ENCODE results near the gene DLGAP1. TPM values are rescaled to one million over a fixed set of nuclear protein-coding genes. Genes with fewer than 3 reads are reported as not detected.

The DLGAP1 gene
- total RNA-seq, 1 experiment from 2014 or later: 27.5 TPM

- in situ Hi-C loops (cut with HindIII; ENCODE audit: low pct_unique_long_range_greater_than_20kb, low sequenced_read_pairs): no loop called here
- no peak for DNase-seq (ENCODE audit: low read depth, low spot score)
Measured at GRCh38 chr18:3528231-3528630, 926.9 kb downstream of the DLGAP1 start.

- in situ Hi-C loops (cut with HindIII; ENCODE audit: low pct_unique_long_range_greater_than_20kb, low sequenced_read_pairs): no loop called here
- DNase-seq (ENCODE audit: low read depth, low spot score): peak; percentile 97
Measured at GRCh38 chr18:3526421-3527354, 928.4 kb downstream of the DLGAP1 start.

GRCh38 chr18:3525870-3526420 is 929.2 kb downstream of the DLGAP1 start:
- in situ Hi-C loops (cut with HindIII; ENCODE audit: low pct_unique_long_range_greater_than_20kb, low sequenced_read_pairs): no loop called here
- DNase-seq (ENCODE audit: low read depth, low spot score): peak; percentile 56

DNA sequence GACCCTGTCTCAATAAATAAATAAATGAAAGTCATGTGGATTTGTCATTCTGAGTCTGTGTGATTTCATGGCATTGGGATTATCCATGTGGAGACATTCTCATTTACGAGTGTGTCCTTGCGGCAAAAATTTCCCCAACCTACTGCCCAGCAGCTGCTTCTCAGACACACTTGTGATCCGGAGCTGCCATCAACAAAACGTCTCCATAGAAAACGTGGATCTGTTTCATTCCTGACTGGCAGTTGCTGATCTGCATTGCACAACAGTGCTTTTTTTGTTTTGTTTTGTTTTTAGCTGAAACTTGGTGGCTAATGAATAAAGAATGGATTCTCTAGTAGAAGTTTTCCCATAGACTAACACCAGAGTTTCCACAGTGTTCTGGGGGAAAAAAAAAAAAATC is 930.4 kb downstream of the DLGAP1 start:
- peak; percentile 92 for DNase-seq (ENCODE audit: low read depth, low spot score)
- in situ Hi-C loops (cut with HindIII; ENCODE audit: low pct_unique_long_range_greater_than_20kb, low sequenced_read_pairs): no loop called here

DNA sequence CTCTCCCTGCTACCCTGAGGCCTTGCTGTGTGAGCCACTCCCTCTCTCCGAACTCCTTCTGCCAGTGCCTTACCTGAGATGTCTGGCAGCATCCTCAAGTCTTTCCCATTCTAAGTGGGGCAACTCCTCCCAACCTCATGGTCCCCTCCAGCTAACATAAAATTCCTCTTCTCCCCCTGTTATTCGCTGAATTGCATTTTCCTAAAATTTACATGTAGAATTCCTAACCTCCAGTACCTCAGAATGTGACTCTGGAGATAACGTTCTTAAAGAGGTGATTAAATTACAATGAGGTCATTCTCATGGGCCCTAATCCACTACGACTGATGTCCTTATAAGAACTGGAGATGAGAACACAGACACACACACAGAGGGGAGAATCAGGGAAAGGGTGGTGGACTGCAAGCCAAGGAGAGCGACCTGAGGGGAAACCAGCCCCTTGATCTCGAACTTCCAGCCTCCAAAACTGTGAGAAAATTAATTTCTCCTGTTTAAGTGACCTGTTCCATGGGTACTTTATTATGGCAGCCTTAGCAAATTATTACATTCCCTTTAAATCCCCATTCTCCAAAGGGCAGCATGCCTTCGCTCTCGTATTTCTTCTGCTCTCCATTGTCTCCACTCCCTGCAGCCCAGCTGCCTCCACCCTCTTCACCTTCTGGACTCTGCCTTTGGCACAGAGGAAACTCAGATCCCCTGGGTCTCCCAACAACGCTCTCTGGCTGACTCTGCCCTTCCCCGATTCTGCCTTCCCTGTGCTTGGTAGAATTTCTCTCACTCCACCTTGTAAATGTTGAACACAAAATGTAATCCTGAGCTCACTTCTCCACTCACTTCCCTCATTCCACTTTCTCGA is 934.6 kb downstream of the DLGAP1 start:
- in situ Hi-C loops (cut with HindIII; ENCODE audit: low pct_unique_long_range_greater_than_20kb, low sequenced_read_pairs): no loop called here
- no peak for DNase-seq (ENCODE audit: low read depth, low spot score)

DNA sequence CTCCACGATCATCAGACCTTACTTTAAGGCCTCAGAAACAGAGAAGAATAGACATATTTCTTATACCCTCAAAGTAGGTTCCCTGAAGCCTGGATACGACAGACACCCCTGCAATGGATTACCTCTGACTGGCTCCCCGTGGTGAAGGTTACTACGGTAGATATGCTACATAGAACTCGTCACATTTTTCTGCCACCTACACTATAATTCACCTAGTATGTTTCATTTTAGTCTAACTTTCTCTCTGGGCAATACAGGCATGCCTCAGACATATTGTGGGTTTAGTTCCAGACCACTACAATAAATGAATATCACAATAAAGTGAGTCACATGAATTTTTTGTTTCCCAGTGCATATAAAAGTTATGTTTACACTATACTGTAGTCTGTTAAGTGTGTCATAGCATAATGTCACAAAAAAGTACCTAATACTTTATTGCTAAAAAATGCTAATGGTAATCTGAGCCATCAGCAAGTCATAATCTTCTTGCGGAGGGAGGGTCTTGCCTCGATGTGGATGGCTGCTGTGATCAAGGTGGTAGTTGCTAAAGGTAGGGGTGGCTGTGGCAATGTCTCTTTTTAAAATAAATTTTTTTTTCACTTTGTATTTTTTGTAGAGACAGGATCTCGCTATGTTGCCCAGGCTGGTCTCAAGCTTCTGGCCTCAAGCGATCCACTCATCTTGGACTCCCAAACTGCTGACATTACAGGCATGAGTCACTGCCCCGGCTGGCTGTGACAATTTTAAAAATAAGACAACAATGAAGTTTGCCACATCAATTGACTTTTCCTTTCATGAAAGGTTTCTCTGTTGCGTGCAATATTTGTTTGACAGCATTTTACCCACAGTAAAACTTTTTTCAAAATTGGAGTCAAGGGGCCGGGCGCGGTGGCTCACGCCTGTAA is 940.5 kb downstream of the DLGAP1 start:
- in situ Hi-C loops (cut with HindIII; ENCODE audit: low pct_unique_long_range_greater_than_20kb, low sequenced_read_pairs): no loop called here
- DNase-seq (ENCODE audit: low read depth, low spot score): no peak

GRCh38 chr18:3513481-3513880 is 941.6 kb downstream of the DLGAP1 start:
- no peak for DNase-seq (ENCODE audit: low read depth, low spot score)
- in situ Hi-C loops (cut with HindIII; ENCODE audit: low pct_unique_long_range_greater_than_20kb, low sequenced_read_pairs): no loop called here

DNA sequence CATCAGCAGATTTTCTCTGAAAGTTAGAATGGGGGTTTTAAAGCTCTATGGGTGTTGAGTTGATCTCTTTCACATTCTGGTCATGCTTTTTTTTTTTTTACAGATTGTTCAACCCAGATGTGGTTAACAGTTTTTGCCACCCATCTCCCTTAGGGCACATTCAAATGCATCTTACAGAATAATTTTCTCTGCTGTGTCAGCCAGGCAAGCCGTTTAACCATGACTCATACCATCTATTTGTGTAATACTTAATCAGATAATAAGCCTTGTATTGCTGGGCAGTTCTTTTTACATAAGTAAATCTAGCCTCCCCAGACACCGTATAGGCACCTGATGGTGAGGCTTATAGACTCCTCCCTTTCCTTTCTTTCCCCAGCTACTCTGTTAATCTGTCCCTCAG is 943.1 kb downstream of the DLGAP1 start:
- in situ Hi-C loops (cut with HindIII; ENCODE audit: low pct_unique_long_range_greater_than_20kb, low sequenced_read_pairs): no loop called here
- DNase-seq (ENCODE audit: low read depth, low spot score): peak; percentile 61

- no peak for DNase-seq (ENCODE audit: low read depth, low spot score)
- in situ Hi-C loops (cut with HindIII; ENCODE audit: low pct_unique_long_range_greater_than_20kb, low sequenced_read_pairs): no loop called here
Measured at GRCh38 chr18:3510896-3511295, 944.2 kb downstream of the DLGAP1 start.

DNA sequence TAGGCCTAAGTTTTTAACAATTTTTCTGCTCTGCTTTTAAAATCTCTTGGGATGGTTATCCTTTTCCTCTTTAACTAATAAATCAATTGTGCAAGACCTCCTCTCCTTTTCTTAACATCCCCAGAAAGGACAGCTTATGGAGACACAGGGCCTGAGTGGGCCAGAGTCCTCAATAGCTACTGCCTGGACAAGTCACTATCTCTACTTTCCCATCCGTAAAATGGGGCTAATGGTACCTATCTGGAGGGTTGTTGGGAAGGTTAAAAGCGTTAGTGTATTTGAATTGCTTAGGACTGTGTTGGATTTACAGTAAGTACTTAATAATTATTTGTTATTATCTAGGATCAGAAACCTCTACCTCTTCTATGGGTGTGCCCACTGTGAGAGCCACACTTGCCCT is 945.1 kb downstream of the DLGAP1 start:
- no peak for DNase-seq (ENCODE audit: low read depth, low spot score)
- in situ Hi-C loops (cut with HindIII; ENCODE audit: low pct_unique_long_range_greater_than_20kb, low sequenced_read_pairs): no loop called here

DNA sequence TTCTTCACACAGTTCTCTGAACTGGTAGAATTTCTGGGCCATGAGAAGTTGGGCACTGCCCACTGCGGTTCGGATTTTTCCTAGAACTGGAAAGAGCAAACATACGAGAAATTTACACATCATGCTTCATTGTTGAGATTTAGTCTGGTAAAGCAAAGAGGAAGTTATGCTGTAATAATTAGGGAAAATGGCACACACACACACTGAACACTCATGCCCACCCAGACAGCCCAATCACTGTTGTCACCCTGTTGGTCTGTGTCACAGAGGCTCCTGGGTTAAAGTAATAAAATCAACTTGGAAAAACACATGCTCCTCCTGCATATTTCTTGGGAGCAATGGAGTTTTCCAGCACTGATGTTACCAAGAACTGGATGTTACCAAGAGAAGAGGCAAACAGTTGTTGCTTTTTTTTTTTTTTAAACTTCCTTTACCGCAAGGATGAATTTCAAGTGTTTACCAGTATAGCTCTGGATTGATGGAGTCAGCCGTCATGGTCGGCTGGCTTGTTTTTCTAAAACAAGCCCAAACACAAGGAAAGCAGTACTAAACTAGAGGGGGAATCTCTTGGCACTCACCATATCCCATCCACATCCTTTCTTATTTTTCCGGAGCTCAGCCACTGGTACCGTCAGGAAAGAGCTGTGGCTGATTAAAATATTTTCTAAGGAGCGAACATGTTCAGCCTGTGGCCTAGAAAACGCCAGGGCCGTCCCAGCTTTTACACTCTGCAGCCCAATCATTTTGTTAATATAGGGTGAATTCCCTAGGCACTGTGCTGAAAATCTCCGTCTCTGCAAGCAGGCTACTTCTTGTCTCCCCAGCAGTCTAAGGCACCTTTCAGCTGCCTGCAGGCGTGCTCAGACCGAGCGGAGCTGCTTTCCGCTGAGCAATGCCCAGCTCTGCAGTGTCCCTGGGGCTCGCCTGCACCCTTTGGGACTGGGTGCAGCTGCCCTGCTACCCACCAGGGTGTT is 946.2 kb downstream of the DLGAP1 start:
- DNase-seq (ENCODE audit: low read depth, low spot score): no peak
- in situ Hi-C loops (cut with HindIII; ENCODE audit: low pct_unique_long_range_greater_than_20kb, low sequenced_read_pairs): no loop called here

DNA sequence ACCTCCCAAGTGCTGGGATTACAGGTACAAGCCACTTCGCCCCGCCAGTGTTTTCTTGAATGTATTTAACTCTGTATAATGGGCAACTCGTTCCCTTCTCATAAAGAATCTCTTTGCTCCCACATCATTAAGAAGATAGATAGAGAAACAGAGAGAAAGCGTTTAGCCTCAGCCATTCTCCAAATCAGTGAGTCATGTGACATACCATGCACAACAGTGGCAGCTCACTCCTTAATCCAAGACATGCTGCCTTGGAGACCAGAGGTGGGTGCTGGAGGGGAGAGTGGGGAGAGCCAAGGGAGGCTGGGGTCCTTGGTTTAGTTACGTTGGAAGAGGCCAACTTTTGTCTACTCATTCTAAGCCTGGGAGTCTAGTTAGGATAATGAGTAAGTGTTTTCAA is 950.5 kb downstream of the DLGAP1 start:
- in situ Hi-C loops (cut with HindIII; ENCODE audit: low pct_unique_long_range_greater_than_20kb, low sequenced_read_pairs): no loop called here
- no peak for DNase-seq (ENCODE audit: low read depth, low spot score)

- in situ Hi-C loops (cut with HindIII; ENCODE audit: low pct_unique_long_range_greater_than_20kb, low sequenced_read_pairs): no loop called here
- no peak for DNase-seq (ENCODE audit: low read depth, low spot score)
Measured at GRCh38 chr18:3502650-3503049, 952.5 kb downstream of the DLGAP1 start.

DNA sequence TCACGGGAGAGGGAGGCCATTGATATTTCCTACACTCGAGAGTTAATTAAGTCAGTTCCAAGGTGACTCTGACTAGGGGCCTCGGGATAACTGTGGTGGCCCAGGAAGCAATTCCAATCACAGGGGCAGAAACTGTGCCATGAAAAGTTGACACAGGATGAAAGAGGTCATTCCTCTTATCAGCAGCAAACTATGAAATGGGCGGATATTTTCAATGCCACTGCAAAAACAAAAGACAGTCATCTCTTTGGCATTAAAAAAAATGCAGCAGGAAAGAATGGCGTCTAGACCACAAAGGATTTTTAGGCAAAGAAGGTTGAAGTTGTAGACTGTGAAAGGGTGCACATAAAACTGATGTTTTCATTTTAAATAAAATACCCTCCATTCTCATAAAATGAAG is 955.1 kb downstream of the DLGAP1 start:
- DNase-seq (ENCODE audit: low read depth, low spot score): no peak
- in situ Hi-C loops (cut with HindIII; ENCODE audit: low pct_unique_long_range_greater_than_20kb, low sequenced_read_pairs): no loop called here

DNA sequence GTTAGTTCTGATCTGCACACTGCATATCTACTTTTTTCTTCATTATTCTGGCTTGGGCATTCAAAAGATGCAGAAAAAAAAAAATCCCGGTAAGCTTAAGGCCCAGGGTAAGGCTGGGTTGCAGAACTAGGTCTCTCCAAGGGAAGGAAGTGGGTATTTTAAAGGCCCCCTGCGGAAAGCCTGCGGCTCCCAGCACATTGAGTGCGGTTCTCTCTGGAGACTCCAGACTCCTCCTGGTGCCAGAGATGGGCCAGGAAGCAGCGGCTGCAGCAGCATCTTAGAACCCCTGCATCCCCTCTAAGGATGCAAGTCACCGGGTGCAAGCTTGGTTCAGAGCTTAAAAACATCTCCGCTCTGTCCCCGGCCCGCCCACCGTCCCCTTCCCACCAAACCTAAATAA is 955.6 kb downstream of the DLGAP1 start:
- DNase-seq (ENCODE audit: low read depth, low spot score): no peak
- in situ Hi-C loops (cut with HindIII; ENCODE audit: low pct_unique_long_range_greater_than_20kb, low sequenced_read_pairs): no loop called here

- in situ Hi-C loops (cut with HindIII; ENCODE audit: low pct_unique_long_range_greater_than_20kb, low sequenced_read_pairs): no loop called here
- no peak for DNase-seq (ENCODE audit: low read depth, low spot score)
Measured at GRCh38 chr18:3498698-3499471, 956.2 kb downstream of the DLGAP1 start.

Data from SK-MEL-5 (cell line).